ENCODE data around the gene ERICH3. TPM values are rescaled to one million over a fixed set of nuclear protein-coding genes. Genes with fewer than 3 reads are reported as not detected.

Gene ERICH3
- total and polyA plus RNA-seq, 4 donors = 0.04 to 0.08 (median 0.05) TPM

DNA sequence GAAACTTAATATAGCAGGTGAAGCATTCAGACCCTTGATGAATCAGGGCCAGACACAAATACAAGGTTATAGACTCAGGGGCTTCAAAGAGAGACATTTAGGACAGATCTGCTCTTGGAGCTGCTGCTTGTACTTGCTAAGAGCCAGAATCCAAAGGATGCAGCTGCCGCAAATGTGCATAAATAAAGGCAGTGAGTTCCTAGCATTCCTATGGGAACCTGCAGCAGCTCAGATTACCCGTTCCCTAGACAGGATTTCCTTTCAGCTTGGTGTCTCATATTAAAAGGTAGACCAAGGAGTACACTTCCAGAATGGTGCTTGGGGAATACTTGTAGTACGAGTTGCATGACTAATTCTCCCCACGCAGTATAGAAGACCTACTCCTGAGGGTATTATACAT, 151.4 kb downstream of the ERICH3 start:
- H3K4me1 ChIP-seq (ENCODE audit: control insufficient read depth in 4 of 4, insufficient read depth in 4 of 4, low read length in 3 of 4) = peaks cover 0 to 2% (median 0%) of the 10 kb centered on the region in 4 donors
- no peaks in the 10 kb centered on the region for H3K36me3 ChIP-seq (ENCODE audit: control insufficient read depth in 4 of 4, insufficient read depth in 3 of 4, low read depth in 1 of 4, low read length in 3 of 4)
- no peaks in the 10 kb centered on the region for H3K27me3 ChIP-seq (ENCODE audit: control insufficient read depth in 4 of 4, insufficient read depth in 4 of 4, low read length in 3 of 4)
- DNase-seq (ENCODE audit: low spot score) = no peak
- H3K9me3 ChIP-seq (ENCODE audit: control insufficient read depth in 4 of 4, low read length in 3 of 4) = no peaks in the 10 kb centered on the region
- no peak overlapping the region for H3K27ac ChIP-seq (ENCODE audit: low read depth in 1 of 2, low read length in 2 of 2)
- H3K9ac ChIP-seq (ENCODE audit: low read depth in 1 of 2, low read length in 2 of 2) = no peak overlapping the region
- TF ChIP-seq NR2F2 (IDR thresholded peaks at IDR 0.05) (no peak), FOXA1 (IDR thresholded peaks at IDR 0.05) (no peak), HNF4A (conservative IDR thresholded peaks at IDR 0.05) (no peak), TAF1 (conservative IDR thresholded peaks at IDR 0.05) (no peak), YY1 (IDR thresholded peaks at IDR 0.05) (no peak), GABPA (IDR thresholded peaks at IDR 0.05 in 1 of 2, conservative IDR thresholded peaks at IDR 0.05 in 1 of 2) (no peak), FOXA2 (IDR thresholded peaks at IDR 0.05) (no peak), JUND (IDR thresholded peaks at IDR 0.05) (no peak), RAD21 (IDR thresholded peaks at IDR 0.05) (no peak)
- TF ChIP-seq, protein P1, sequence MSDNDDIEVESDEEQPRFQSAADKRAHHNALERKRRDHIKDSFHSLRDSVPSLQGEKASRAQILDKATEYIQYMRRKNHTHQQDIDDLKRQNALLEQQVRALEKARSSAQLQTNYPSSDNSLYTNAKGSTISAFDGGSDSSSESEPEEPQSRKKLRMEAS (IDR thresholded peaks at IDR 0.05) = no peak
- TF ChIP-seq, protein P2, sequence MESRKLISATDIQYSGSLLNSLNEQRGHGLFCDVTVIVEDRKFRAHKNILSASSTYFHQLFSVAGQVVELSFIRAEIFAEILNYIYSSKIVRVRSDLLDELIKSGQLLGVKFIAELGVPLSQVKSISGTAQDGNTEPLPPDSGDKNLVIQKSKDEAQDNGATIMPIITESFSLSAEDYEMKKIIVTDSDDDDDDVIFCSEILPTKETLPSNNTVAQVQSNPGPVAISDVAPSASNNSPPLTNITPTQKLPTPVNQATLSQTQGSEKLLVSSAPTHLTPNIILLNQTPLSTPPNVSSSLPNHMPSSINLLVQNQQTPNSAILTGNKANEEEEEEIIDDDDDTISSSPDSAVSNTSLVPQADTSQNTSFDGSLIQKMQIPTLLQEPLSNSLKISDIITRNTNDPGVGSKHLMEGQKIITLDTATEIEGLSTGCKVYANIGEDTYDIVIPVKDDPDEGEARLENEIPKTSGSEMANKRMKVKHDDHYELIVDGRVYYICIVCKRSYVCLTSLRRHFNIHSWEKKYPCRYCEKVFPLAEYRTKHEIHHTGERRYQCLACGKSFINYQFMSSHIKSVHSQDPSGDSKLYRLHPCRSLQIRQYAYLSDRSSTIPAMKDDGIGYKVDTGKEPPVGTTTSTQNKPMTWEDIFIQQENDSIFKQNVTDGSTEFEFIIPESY (IDR thresholded peaks at IDR 0.05) = no peak
- TF ChIP-seq, protein P3, sequence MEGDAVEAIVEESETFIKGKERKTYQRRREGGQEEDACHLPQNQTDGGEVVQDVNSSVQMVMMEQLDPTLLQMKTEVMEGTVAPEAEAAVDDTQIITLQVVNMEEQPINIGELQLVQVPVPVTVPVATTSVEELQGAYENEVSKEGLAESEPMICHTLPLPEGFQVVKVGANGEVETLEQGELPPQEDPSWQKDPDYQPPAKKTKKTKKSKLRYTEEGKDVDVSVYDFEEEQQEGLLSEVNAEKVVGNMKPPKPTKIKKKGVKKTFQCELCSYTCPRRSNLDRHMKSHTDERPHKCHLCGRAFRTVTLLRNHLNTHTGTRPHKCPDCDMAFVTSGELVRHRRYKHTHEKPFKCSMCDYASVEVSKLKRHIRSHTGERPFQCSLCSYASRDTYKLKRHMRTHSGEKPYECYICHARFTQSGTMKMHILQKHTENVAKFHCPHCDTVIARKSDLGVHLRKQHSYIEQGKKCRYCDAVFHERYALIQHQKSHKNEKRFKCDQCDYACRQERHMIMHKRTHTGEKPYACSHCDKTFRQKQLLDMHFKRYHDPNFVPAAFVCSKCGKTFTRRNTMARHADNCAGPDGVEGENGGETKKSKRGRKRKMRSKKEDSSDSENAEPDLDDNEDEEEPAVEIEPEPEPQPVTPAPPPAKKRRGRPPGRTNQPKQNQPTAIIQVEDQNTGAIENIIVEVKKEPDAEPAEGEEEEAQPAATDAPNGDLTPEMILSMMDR (IDR thresholded peaks at IDR 0.05; ENCODE audit: low read depth, low read length, missing input control) = no peak
- H3K4me3 ChIP-seq (ENCODE audit: low read depth in 1 of 3, low read length in 3 of 3) = no peak overlapping the region
- WGBS = 44% methylated on average over 4 of the region's 4 CpGs

Other genes starting within 250 kb of the ERICH3 start
- gene LRRC53, start 161.2 kb downstream of the ERICH3 start, total RNA-seq = not detected
- gene LRRC53, start 161.2 kb downstream of the ERICH3 start, polyA plus RNA-seq = not detected
- gene CRYZ, start 59.3 kb upstream of the ERICH3 start, total RNA-seq = 100 to 1,000 TPM; 104 to 183 TPM
- gene CRYZ, start 59.3 kb upstream of the ERICH3 start, polyA plus RNA-seq = 100 to 1,000 TPM; 123 to 139 TPM
- gene TYW3, start 59.4 kb upstream of the ERICH3 start, total RNA-seq = 1 to 10 TPM; 7.8 to 8.7 TPM
- 10 to 100 TPM in 1 of 2 donors, 1 to 10 TPM in 1; 6.2 to 13.1 TPM for gene TYW3, start 59.4 kb upstream of the ERICH3 start, polyA plus RNA-seq

Measured in liver (tissue), 9 donors.